Measurements from ENCODE around the gene CIAO3.
"Not testable (repeated sequence)": the region's sequence is repeated elsewhere in the genome, so short reads cannot be mapped to it uniquely, and the experiment has no call there.

Gene CIAO3

GRCh38 chr16:747978-748746, 7.4 kb upstream of the CIAO3 start:
- DNase-seq (ENCODE audit: extremely low spot score) = no peak
- TF ChIP-seq TARDBP (IDR thresholded peaks at IDR 0.05) = no peak
- no peak for TF ChIP-seq PKNOX1 (IDR thresholded peaks at IDR 0.05)
- no peak for TF ChIP-seq FOXM1 (IDR thresholded peaks at IDR 0.05; ENCODE audit: borderline replicate concordance)
- no peak for TF ChIP-seq L3MBTL2 (conservative IDR thresholded peaks at IDR 0.05)
- TF ChIP-seq ZNF384 (IDR thresholded peaks at IDR 0.05) = no peak
- ChIA-PET CTCF (no interaction called here), POLR2A (interaction anchor here (0.8 kb wide), 1 partner anchor 27 kb away, joined by 5 read pairs; no protein-coding TSS in a partner anchor)

DNA sequence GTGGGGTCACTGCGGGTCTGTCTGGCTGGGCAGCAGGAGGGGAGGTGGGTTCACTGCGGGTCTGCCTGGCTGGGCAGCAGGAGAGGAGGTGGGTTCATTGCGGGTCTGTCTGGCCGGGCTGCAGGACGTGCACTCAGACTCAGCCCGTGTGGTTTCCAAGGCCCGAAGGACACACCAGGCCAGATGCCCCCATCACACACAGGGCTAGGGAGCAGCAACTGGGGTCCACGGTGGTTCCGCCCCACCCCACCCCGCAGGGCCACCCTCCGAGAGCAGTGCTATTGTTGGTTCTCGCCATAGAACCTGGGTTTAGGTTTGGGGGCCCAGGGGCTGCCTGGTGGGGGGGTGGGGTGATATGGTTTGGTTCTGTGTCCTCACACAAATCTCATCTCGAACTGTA, 5.8 kb upstream of the CIAO3 start:
- TF ChIP-seq NFRKB (IDR thresholded peaks at IDR 0.05) (no peak), LEF1 (IDR thresholded peaks at IDR 0.05; ENCODE audit: borderline replicate concordance) (no peak), FOXK2 (IDR thresholded peaks at IDR 0.05) (no peak), L3MBTL2 (conservative IDR thresholded peaks at IDR 0.05) (no peak)
- no peak for DNase-seq (ENCODE audit: extremely low spot score)
- POLR2A ChIA-PET = interaction anchor here (0.6 kb wide), 1 partner anchor 39 kb away, joined by 3 read pairs; no protein-coding TSS in a partner anchor
- CTCF ChIA-PET = no interaction called here

DNA sequence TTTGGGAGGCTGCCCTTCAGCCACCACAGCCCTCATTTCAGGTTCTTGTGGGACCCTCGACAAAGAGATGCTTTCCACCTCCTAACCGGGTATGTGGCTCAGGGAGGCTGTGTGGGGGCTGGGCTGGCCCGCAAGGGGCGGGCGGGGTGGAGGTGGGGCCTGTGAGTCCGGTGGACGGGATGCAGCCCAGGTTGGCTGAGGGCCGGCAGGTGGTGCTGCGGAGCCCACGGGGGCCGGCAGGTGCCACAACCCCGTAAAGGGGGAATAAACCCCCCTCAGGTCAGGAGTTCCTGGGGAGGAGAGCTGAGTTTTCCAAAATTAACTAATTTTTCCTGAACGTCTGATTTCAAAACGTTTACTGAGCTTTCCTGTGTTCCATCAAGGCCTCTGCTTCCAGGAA, 4.9 kb upstream of the CIAO3 start:
- TF ChIP-seq PKNOX1 (IDR thresholded peaks at IDR 0.05) (no peak), LEF1 (IDR thresholded peaks at IDR 0.05; ENCODE audit: borderline replicate concordance) (no peak), TARDBP (IDR thresholded peaks at IDR 0.05) (no peak), SP1 (IDR thresholded peaks at IDR 0.05) (no peak), FOXA1 (IDR thresholded peaks at IDR 0.05) (no peak), HDGF (IDR thresholded peaks at IDR 0.05; ENCODE audit: borderline replicate concordance) (no peak)
- CTCF ChIA-PET = interaction anchor here (0.9 kb wide), 1 partner anchor 26 kb away, joined by 3 read pairs; no protein-coding TSS in a partner anchor
- peak; percentile 70 for DNase-seq (ENCODE audit: extremely low spot score)
- POLR2A ChIA-PET = interaction anchor here (0.9 to 1.4 kb wide), 3 partner anchors 25 to 40 kb away, joined by 3 to 5 read pairs (median 4); partner anchors contain the start of gene ANTKMT

- CTCF ChIA-PET = interaction anchor here (1.1 kb wide), 1 partner anchor 8 kb away, joined by 3 read pairs; no protein-coding TSS in a partner anchor
- no peak for DNase-seq (ENCODE audit: extremely low spot score)
- TF ChIP-seq NFRKB (IDR thresholded peaks at IDR 0.05) (no peak), HDGF (IDR thresholded peaks at IDR 0.05; ENCODE audit: borderline replicate concordance) (no peak), SUZ12 (IDR thresholded peaks at IDR 0.05) (no peak), TARDBP (IDR thresholded peaks at IDR 0.05) (no peak), CTBP1 (IDR thresholded peaks at IDR 0.05; ENCODE audit: borderline replicate concordance) (no peak), PKNOX1 (IDR thresholded peaks at IDR 0.05) (no peak), FOXA1 (IDR thresholded peaks at IDR 0.05) (no peak), FOXK2 (IDR thresholded peaks at IDR 0.05) (no peak), ARNT (IDR thresholded peaks at IDR 0.05) (no peak), LEF1 (IDR thresholded peaks at IDR 0.05; ENCODE audit: borderline replicate concordance) (no peak), FOXM1 (IDR thresholded peaks at IDR 0.05; ENCODE audit: borderline replicate concordance) (no peak), ELF4 (IDR thresholded peaks at IDR 0.05) (no peak), ZNF384 (IDR thresholded peaks at IDR 0.05) (no peak), BHLHE40 (IDR thresholded peaks at IDR 0.05; ENCODE audit: borderline replicate concordance) (no peak), SP1 (IDR thresholded peaks at IDR 0.05) (no peak), L3MBTL2 (conservative IDR thresholded peaks at IDR 0.05) (no peak)
- POLR2A ChIA-PET = interaction anchor here (0.8 to 1.4 kb wide), 4 partner anchors 16 to 31 kb away, joined by 3 to 7 read pairs (median 4); partner anchors contain the start of gene ANTKMT
Observed at GRCh38 chr16:743794-744500, 3.1 kb upstream of the CIAO3 start.

GRCh38 chr16:742894-743293, 2.1 kb upstream of the CIAO3 start:
- POLR2A ChIA-PET = interaction anchor here (0.6 to 1.4 kb wide), 5 partner anchors 11 to 30 kb away, joined by 3 to 5 read pairs (median 3); no protein-coding TSS in a partner anchor
- CTCF ChIA-PET = interaction anchor here (1.1 kb wide), 1 partner anchor 7 kb away, joined by 3 read pairs; no protein-coding TSS in a partner anchor
- not testable (repeated sequence) for DNase-seq (ENCODE audit: extremely low spot score)

GRCh38 chr16:741986-742629, 1.3 kb upstream of the CIAO3 start:
- ChIA-PET POLR2A (interaction anchor here (1.1 to 2.9 kb wide), 3 partner anchors 11 to 52 kb away, joined by 3 to 12 read pairs (median 4); partner anchors contain the start of gene WDR24), CTCF (interaction anchor here (1.7 kb wide), 1 partner anchor 22 kb away, joined by 4 read pairs; no protein-coding TSS in a partner anchor)
- no peak for DNase-seq (ENCODE audit: extremely low spot score)
- TF ChIP-seq ELF4 (IDR thresholded peaks at IDR 0.05) (no peak), ZNF384 (IDR thresholded peaks at IDR 0.05) (no peak), NFRKB (IDR thresholded peaks at IDR 0.05) (no peak), TARDBP (IDR thresholded peaks at IDR 0.05) (no peak), FOXA1 (IDR thresholded peaks at IDR 0.05) (no peak), FOXK2 (IDR thresholded peaks at IDR 0.05) (no peak), LEF1 (IDR thresholded peaks at IDR 0.05; ENCODE audit: borderline replicate concordance) (no peak), SP1 (IDR thresholded peaks at IDR 0.05) (no peak), SUZ12 (IDR thresholded peaks at IDR 0.05) (no peak), FOXM1 (IDR thresholded peaks at IDR 0.05; ENCODE audit: borderline replicate concordance) (no peak), PKNOX1 (IDR thresholded peaks at IDR 0.05) (no peak), L3MBTL2 (conservative IDR thresholded peaks at IDR 0.05) (no peak), CTBP1 (IDR thresholded peaks at IDR 0.05; ENCODE audit: borderline replicate concordance) (no peak), BHLHE40 (IDR thresholded peaks at IDR 0.05; ENCODE audit: borderline replicate concordance) (no peak), ARNT (IDR thresholded peaks at IDR 0.05) (no peak), HDGF (IDR thresholded peaks at IDR 0.05; ENCODE audit: borderline replicate concordance) (no peak)
